Nephron progenitor cell (in vitro differentiated cells): ENCODE measurements around the gene PRRX2.

Experiments
- DNase-seq: peaks from one replicate; pipeline ENCODE4 v3.0.0; 2021
- H3K27ac Mint-ChIP-seq: 2 replicates; pipeline ENCODE4 v1.8.0; 2021; ENCODE audit warnings: mild to moderate bottlenecking, moderate library complexity, mixed read lengths
- H3K27me3 Mint-ChIP-seq: 2 replicates; pipeline ENCODE4 v1.8.0; 2021; ENCODE audit warnings: mild to moderate bottlenecking, low read depth, mixed read lengths; ENCODE audit not compliant: poor library complexity
- H3K36me3 Mint-ChIP-seq: 2 replicates; pipeline ENCODE4 v1.8.0; 2021; ENCODE audit warnings: low read depth, mixed read lengths
- H3K4me1 Mint-ChIP-seq: 2 replicates; pipeline ENCODE4 v1.8.0; 2021; ENCODE audit warnings: mixed read lengths
- H3K4me3 Mint-ChIP-seq: 2 replicates; pipeline ENCODE4 v1.8.0; 2021; ENCODE audit warnings: mild to moderate bottlenecking, moderate library complexity, mixed read lengths
- H3K9me3 Mint-ChIP-seq: 2 replicates; pipeline ENCODE4 v1.8.0; 2021; ENCODE audit warnings: mild to moderate bottlenecking, moderate library complexity, mixed read lengths
- CTCF ChIP-seq: fragments of 200-600 bp; sonication (generic); IDR thresholded peaks from 2 replicates; pipeline ENCODE4 v1.5.0; 2021; ENCODE audit warnings: antibody characterized with exemption

The PRRX2 gene

GRCh38 chr9:129728744-129729143 is 63.3 kb downstream of the PRRX2 start:
- Mint-ChIP-seq H3K4me1 (peaks cover 49% of the 10 kb centered on the region), H3K27me3 (peaks cover 18% of the 10 kb centered on the region)
- no peak for DNase-seq

GRCh38 chr9:129731477-129732085 is 66.1 kb downstream of the PRRX2 start:
- Mint-ChIP-seq H3K27ac (no peak overlapping the region), H3K36me3 (no peaks in the 10 kb centered on the region), H3K9me3 (no peaks in the 10 kb centered on the region), H3K27me3 (peaks cover 23% of the 10 kb centered on the region), H3K4me1 (peaks cover 35% of the 10 kb centered on the region), H3K4me3 (no peak overlapping the region)
- no peak for DNase-seq
- no peak for TF ChIP-seq CTCF

More at GRCh38 chr9:129728744-129729143, 63.3 kb downstream of the PRRX2 start:
- H3K27ac Mint-ChIP-seq, result no peak overlapping the region
- no peaks in the 10 kb centered on the region for H3K36me3 Mint-ChIP-seq
- no peak overlapping the region for H3K4me3 Mint-ChIP-seq
- no peak for TF ChIP-seq CTCF
- no peaks in the 10 kb centered on the region for H3K9me3 Mint-ChIP-seq

GRCh38 chr9:129732100-129732499 is 66.7 kb downstream of the PRRX2 start:
- no peak overlapping the region for H3K27ac Mint-ChIP-seq
- H3K4me1 Mint-ChIP-seq, result peaks cover 32% of the 10 kb centered on the region
- no peak overlapping the region for H3K4me3 Mint-ChIP-seq
- no peaks in the 10 kb centered on the region for H3K9me3 Mint-ChIP-seq
- H3K27me3 Mint-ChIP-seq, result peaks cover 23% of the 10 kb centered on the region
- H3K36me3 Mint-ChIP-seq, result no peaks in the 10 kb centered on the region
- no peak for DNase-seq
- TF ChIP-seq CTCF, result no peak

- H3K4me1 Mint-ChIP-seq, result peaks cover 40% of the 10 kb centered on the region
- no peaks in the 10 kb centered on the region for H3K36me3 Mint-ChIP-seq
- peaks cover 23% of the 10 kb centered on the region for H3K27me3 Mint-ChIP-seq
- DNase-seq, result no peak
- no peak overlapping the region for H3K4me3 Mint-ChIP-seq
- H3K27ac Mint-ChIP-seq, result no peak overlapping the region
- TF ChIP-seq CTCF, result no peak
- no peaks in the 10 kb centered on the region for H3K9me3 Mint-ChIP-seq
These were observed 67.6 kb downstream of the PRRX2 start for GRCh38 chr9:129732946-129733631.

- Mint-ChIP-seq H3K4me3 (no peak overlapping the region), H3K4me1 (peaks cover 44% of the 10 kb centered on the region), H3K9me3 (no peaks in the 10 kb centered on the region), H3K36me3 (no peaks in the 10 kb centered on the region), H3K27ac (no peak overlapping the region), H3K27me3 (peaks cover 23% of the 10 kb centered on the region)
- no peak for DNase-seq
- TF ChIP-seq CTCF, result no peak
These were observed 68.1 kb downstream of the PRRX2 start for GRCh38 chr9:129733632-129733953.

GRCh38 chr9:129735546-129735945 is 70.1 kb downstream of the PRRX2 start:
- H3K36me3 Mint-ChIP-seq, result no peaks in the 10 kb centered on the region
- H3K4me3 Mint-ChIP-seq, result no peak overlapping the region
- no peak for TF ChIP-seq CTCF
- no peak for DNase-seq
- no peak overlapping the region for H3K27ac Mint-ChIP-seq
- no peaks in the 10 kb centered on the region for H3K9me3 Mint-ChIP-seq
- H3K4me1 Mint-ChIP-seq, result peaks cover 43% of the 10 kb centered on the region
- H3K27me3 Mint-ChIP-seq, result peaks cover 25% of the 10 kb centered on the region
